Esophagus squamous epithelium (tissue), 5 donors: ENCODE results near the gene HOPX. TPM values are rescaled to one million over a fixed set of nuclear protein-coding genes. Genes with fewer than 3 reads are reported as not detected.
"Not testable (repeated sequence)": the region's sequence is repeated elsewhere in the genome, so short reads cannot be mapped to it uniquely, and the experiment has no call there.

ENCODE experiments used
- DNase-seq: peaks from one replicate; lab custom pipeline; 2025; lab: John Stamatoyannopoulos, UW
- H3K27ac ChIP-seq, 4 donors: fragments of 200-600 bp; sonication (generic); one replicate each; pipeline ENCODE4 v1.5.1; 2016 to 2019; ENCODE audit warnings: mild to moderate bottlenecking in 1 of 4
- H3K27me3 ChIP-seq, 4 donors: fragments of 200-600 bp; sonication (generic); 1 replicate in 3 of 4; 2 replicates in 1 of 4; pipeline versions ENCODE4 v1.5.1 to v1.6.0; 2017 to 2021; ENCODE audit warnings: antibody characterized with exemption in 1 of 4
- H3K36me3 ChIP-seq, 3 donors: fragments of 200-600 bp; sonication (generic); one replicate each; pipeline ENCODE4 v1.5.1; 2016 to 2019
- H3K4me1 ChIP-seq, 3 donors: fragments of 200-600 bp; sonication (generic); one replicate each; pipeline ENCODE4 v1.5.1; 2017 to 2019
- H3K4me3 ChIP-seq, 4 donors: fragments of 200-600 bp; sonication (generic); 1 replicate in 3 of 4; 2 replicates in 1 of 4; pipeline ENCODE4 v1.5.1; 2016 to 2019; ENCODE audit warnings: mild to moderate bottlenecking in 2 of 4, moderate library complexity in 1 of 4
- H3K9me3 ChIP-seq, 3 donors: fragments of 200-600 bp; sonication (generic); one replicate each; pipeline ENCODE4 v1.5.1; 2016 to 2019
- POLR2A ChIP-seq, 4 donors: fragments of 450-650 bp; IDR thresholded peaks; one replicate each; pipeline ENCODE4 v1.6.1; 2017; ENCODE audit warnings: antibody characterized with exemption in 4 of 4, mild to moderate bottlenecking in 4 of 4, moderate library complexity in 3 of 4
- WGBS, 2 donors: methylation state at CpG; one replicate each; pipeline ENCODE4 v1.1.5; 2018; 5-methylcytosine and 5-hydroxymethylcytosine counted together
- intact Hi-C: fragments of 100-400 bp; cut with DNase I; formaldehyde crosslinking; loops from one replicate; pipeline ENCODE4 v1.15.0; 2022
- total RNA-seq, 4 donors: library from RNA; depleted of rRNA; stranded (reverse); fragments of >200 nt; gene quantifications; one replicate each; pipeline ENCODE4 v1.1.0, GENCODE V29; 2016
- TF ChIP-seq, protein P1 (sequence below), 6 experiments: fragments of 450-650 bp in 4 of 6; fragments of 200-600 bp in 2 of 6; sonication (generic) in 2 of 6; IDR thresholded peaks; one replicate each; pipeline ENCODE4 v1.5.1; 2016 to 2019; ENCODE audit warnings: antibody characterized with exemption in 6 of 6, mild to moderate bottlenecking in 4 of 6, moderate library complexity in 4 of 6
- donor health status: DM: yes; HTN: yes; CAD: no.

Gene HOPX
- total RNA-seq, 4 donors from 2014 or later = 319 to 373 (median 338) TPM

- no peak for TF ChIP-seq POLR2A (IDR thresholded peaks at IDR 0.05)
- TF ChIP-seq, protein P1, sequence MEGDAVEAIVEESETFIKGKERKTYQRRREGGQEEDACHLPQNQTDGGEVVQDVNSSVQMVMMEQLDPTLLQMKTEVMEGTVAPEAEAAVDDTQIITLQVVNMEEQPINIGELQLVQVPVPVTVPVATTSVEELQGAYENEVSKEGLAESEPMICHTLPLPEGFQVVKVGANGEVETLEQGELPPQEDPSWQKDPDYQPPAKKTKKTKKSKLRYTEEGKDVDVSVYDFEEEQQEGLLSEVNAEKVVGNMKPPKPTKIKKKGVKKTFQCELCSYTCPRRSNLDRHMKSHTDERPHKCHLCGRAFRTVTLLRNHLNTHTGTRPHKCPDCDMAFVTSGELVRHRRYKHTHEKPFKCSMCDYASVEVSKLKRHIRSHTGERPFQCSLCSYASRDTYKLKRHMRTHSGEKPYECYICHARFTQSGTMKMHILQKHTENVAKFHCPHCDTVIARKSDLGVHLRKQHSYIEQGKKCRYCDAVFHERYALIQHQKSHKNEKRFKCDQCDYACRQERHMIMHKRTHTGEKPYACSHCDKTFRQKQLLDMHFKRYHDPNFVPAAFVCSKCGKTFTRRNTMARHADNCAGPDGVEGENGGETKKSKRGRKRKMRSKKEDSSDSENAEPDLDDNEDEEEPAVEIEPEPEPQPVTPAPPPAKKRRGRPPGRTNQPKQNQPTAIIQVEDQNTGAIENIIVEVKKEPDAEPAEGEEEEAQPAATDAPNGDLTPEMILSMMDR (IDR thresholded peaks at IDR 0.05) = no peak
- no peak overlapping the region for H3K27ac ChIP-seq
- WGBS, 2 donors = 67 to 77% methylated on average over 1 to 2 of the region's 3 CpGs
- intact Hi-C loops = no loop called here
- no peak overlapping the region for H3K4me3 ChIP-seq
- no peaks in the 10 kb centered on the region for H3K36me3 ChIP-seq
- no peaks in the 10 kb centered on the region for H3K9me3 ChIP-seq
- peaks cover 0 to 6% (median 0%) of the 10 kb centered on the region in 4 donors for H3K27me3 ChIP-seq
- no peak for DNase-seq
- H3K4me1 ChIP-seq = no peaks in the 10 kb centered on the region
Observed at GRCh38 chr4:56606385-56606784, 74.7 kb downstream of the HOPX start.

- H3K9me3 ChIP-seq, H3K36me3 ChIP-seq, intact Hi-C loops, H3K4me3 ChIP-seq, H3K4me1 ChIP-seq, H3K27ac ChIP-seq, H3K27me3 ChIP-seq, DNase-seq: not testable (repeated sequence)
- WGBS, 2 donors = 84 to 85% methylated on average over 4 of the region's 4 CpGs
Observed at GRCh38 chr4:56605464-56605863, 75.6 kb downstream of the HOPX start.

DNA sequence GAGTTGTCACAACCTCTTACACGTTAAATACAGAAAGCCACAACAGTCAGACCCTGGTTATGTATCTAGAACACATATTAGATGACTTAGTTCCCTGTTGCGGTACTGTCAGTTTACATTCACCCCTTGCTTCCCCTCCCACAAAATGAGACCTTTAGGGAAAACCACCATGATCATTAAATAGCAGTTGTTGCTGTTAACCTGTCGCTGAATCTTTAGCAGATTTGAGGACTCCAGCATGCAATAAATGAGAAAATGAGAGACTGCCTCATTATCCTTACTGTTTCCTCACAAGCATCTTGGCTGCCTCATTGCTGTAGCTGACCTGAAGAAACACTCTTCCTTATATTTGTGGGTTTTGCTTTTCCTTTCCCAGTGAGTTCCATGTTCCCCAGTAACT lies 77.8 kb downstream of the HOPX start:
- Histone ChIP-seq H3K27ac (no peak overlapping the region), H3K36me3 (no peaks in the 10 kb centered on the region), H3K4me1 (no peaks in the 10 kb centered on the region), H3K9me3 (no peaks in the 10 kb centered on the region), H3K27me3 (peaks cover 0 to 6% (median 0%) of the 10 kb centered on the region in 4 donors), H3K4me3 (no peak overlapping the region)
- no peak for DNase-seq
- TF ChIP-seq, protein P1 (IDR thresholded peaks at IDR 0.05) = no peak
- no peak for TF ChIP-seq POLR2A (IDR thresholded peaks at IDR 0.05)
- 81 to 82% methylated on average over 3 of the region's 3 CpGs for WGBS, 2 donors
- intact Hi-C loops = no loop called here

Other genes with a start within 250 kb of the HOPX start
- gene PPAT, start 245.7 kb downstream of the HOPX start, total RNA-seq = 10 to 100 TPM in 1 of 4 donors, 1 to 10 TPM in 3; 4.5 to 11.4 (median 9.3) TPM
- 10 to 100 TPM; 29.5 to 67.0 (median 58.5) TPM for gene PAICS, start 245.0 kb downstream of the HOPX start, total RNA-seq
- gene SRP72, start 213.7 kb downstream of the HOPX start, total RNA-seq = 10 to 100 TPM; 36.4 to 78.8 (median 60.1) TPM
- under 1 TPM in 3 of 4 donors, not detected in 1; 0.23 to 0.53 (median 0.38) TPM for gene ARL9, start 175.5 kb downstream of the HOPX start, total RNA-seq
- gene SPINK2, start 140.4 kb upstream of the HOPX start, total RNA-seq = 1 to 10 TPM in 2 of 4 donors, under 1 TPM in 1, not detected in 1; 0.76 to 1.5 (median 1.1) TPM
- gene REST, start 226.6 kb upstream of the HOPX start, total RNA-seq = 10 to 100 TPM; 19.3 to 28.3 (median 22.7) TPM